ENCODE data around the gene PTPRN.
A peak's percentile ranks its signal among the peaks of the same experiment; 100 is the strongest.
"Not testable (repeated sequence)": the region's sequence is repeated elsewhere in the genome, so short reads cannot be mapped to it uniquely, and the experiment has no call there.

The PTPRN gene

DNA sequence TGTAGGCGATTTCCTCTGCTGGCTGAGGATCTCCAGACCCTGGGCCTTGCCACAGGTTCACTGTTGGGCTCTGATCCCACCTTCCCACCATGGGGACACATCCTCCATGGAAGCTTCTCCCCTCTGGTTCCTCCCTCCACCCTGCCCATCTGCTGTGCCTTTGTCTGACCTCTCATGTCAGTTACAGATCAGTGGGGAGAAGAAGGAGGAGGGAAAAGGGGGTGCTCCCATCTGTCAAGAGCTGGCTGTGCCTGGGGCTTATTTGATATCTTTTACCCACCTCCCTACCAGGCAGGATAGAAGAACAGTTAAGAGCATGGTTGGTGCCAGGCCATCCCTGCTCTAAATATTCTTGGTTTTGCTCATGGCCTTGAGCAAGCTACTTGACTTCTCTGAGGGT, 42.3 kb downstream of the PTPRN start:
- no peak for DNase-seq

DNA sequence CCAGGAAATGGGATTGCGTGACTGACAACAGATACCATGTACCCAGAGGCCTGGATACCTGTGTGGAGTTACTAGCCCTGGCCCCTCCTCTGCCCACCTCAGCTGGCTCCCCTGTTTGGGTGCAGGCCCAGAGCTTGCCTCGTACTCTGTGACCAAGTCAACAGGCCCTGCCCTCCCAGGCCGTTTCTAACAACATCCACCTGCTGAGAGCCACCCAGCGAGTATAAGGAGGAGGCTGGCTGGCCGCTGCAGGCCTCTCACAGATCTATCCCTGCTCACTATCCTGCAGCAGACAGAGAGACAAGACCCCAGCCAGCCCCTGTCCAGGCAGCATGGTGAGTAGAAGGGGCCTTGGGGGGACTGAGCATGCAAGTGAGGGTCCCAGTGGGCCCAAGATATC, 43.0 kb downstream of the PTPRN start:
- no peak for DNase-seq

DNA sequence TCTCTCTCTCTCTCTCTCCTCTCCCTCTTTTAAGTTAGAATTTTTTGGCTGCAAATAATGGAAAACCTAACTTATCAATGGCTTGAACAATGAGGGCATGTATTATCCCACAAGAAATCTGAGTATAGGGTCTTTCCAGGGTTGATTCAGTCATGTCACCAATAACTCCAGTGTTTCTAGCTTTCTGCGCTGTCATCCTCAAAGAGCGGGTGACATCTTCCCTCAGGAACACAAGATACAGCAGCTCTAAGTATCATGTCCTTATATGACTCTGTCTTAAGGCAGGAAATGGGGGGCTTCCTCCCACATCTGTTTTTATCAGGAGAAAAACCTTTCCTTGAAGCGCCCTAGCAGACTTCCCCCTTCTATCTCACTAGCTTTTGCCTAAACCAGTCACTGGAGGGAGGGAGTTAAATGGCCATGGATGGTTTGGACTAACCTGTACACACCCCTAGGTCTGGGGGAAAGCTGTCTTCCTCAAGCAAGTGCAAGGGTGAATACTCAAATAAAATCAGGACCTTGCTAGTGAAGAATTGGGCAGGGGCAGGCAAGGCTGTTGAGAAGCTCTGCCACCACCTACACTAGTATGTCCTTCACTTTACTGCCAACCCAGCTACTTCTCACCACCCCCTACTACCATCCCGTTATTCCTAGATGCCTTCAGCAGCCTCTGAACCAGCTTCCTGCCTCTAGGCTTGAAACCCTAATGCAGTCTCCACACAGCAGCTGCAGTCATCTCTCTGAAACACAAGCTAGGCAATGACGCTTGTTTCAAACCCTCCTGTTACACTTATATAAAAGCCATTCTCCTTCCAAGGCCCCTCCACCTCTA, 48.0 kb downstream of the PTPRN start:
- no peak for DNase-seq

DNA sequence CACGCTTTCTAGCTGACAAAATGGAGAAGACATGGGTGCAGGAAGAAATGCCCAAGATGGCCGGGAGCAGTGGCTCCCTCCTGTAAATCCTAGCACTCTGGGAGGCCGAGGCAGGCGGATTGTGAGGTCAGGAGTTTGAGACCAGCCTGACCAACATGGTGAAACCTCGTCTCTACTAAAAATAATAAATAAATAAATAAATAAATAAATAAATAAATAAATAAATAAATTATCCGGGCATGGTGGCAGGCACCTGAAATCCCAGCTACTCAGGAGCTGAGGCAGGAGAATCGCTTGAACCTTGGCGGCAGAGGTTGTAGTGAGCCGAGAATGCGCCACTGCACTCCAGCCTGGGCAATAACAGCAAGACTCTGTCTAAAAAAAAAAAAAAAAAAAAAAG, 50.3 kb downstream of the PTPRN start:
- DNase-seq = not testable (repeated sequence)

DNA sequence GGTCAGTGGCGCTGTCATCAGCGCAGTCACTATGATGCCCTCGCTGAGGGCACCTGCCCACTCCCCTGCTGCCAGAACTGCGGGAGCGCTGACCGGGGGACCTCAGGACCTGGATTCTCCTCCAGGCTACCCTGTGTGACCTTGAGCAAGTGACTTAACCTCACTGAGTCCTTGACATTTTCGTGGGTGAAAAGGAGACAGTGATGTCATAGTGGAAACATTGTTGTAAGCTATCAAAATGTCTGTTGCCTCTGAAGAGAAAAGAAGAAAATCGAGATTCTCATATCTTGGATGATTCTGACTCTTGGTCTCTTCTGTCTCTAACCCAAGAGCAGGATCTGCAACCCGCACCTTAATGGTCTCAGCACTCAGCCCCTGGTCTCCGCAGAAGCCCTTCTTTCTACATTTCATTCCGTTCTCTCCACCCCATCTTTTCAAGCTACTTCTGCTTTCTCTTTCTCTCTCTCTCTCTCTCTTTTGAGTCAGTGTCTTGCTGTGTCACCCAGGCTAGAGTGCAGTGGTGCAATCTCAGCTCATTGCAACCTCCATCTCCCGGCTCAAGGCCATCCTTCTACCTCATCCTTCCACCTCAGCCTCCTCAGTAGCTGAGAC, 54.5 kb downstream of the PTPRN start:
- DNase-seq = peak; percentile 38

DNA sequence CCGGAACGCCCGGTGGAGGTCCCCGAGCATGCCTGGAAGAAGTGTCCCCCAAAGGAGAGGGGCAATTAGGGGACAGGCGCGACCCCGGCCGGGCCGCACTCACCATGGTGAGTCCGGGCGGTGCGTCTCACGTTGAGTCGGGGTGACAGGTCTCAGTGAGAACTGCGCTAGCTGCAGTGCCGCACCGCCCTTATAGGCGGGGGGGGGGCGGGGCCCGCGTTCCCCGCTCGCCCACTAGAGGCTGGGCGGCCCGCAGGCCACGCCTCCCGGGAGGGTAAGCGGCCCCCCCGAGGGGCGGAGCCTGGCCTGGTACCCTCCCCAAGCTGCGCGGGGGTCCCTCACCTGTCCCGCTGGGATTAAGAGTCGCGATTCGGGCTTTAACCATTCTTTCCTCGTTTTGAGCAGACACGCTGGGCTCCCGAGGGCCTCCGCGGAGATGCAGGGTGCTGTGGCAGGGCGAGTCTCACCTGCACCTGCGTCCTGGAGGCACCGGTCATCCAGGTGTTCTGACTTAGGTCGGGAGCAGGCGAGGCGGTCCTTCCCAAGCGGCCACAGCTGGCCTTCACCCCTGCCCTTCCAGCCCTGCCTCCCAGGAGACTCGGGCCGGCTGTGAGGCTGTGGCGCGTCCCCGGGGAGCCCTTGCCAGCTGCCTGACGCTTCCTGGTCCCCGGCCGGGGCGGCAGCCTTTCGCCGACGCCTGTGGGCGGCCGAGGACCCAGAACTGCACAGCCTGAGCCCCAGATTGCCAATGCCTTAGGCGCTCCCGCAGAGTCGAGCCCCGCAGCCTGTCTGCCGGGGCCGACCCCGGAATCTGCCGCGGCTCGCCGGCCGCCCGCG, 55.2 kb downstream of the PTPRN start, which contains the start of gene TUBA4A:
TSS of gene TUBA4A (minus strand) at position 166 of the 837 bp plus-strand sequence. CDS start at position 106, 60 bp downstream.
- DNase-seq = peak; percentile 97

DNA sequence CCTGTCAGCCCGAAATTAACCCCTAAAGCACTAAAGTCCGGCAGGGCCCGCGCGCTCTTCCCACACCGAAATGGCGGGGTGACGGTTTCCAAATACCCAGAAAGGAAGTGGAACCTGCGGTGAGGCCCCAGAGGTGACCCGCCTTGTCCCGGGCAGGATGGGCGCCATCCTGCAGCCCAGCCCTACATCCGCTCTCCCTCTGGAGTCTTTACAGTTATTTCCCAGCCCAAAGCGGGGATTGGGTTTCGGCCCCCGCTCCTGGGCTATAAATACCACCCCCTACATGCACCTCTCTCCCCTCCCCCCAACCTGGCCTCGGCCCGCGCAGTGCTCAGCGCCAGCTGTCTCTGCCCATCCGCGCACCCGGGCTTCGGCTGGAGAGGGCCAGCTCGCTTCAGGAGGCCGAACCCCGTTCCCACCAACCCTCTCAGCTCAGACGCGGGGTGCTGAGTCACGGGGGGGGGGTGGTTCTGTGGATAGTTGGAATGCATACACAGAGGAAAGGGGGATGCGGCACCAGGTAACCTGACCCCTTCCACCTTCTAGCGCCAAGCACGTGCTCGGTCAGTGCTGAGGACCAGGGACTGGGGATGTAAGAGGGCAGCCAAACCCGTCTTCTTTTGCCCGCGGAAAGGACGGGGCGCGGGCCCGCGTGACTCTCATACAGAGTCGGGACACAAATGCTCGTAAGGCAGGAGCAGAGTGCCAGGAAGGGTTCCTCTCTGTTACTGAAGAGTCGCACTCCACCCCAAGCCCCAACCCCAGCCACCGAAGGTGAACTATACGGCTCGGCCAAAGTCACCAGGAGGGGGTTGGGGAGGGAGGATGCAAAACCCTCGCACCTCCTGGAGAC, 56.1 kb downstream of the PTPRN start, which contains the start of gene TUBA4B:
TSS of gene TUBA4B (plus strand) at position 344 of the 853 bp plus-strand sequence. CDS start at position 509, 165 bp downstream.
- peak; percentile 57 for DNase-seq

DNA sequence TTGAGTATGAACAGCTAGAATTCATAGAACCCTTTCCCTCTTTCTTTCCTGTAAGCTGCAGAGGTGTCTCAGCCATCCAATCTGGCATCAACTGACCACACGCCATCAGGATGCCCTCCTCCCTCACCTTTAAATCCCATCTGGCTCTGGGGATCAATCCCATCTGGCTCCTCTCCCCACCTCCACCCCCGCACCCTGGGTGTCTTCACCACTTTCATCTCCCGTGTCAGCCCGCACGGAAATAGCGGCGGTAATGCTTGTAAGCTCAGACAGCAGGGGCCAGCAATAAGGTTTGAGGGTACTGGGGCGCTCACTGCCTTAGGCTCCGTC, 56.7 kb downstream of the PTPRN start:
- DNase-seq = peak; percentile 58

DNA sequence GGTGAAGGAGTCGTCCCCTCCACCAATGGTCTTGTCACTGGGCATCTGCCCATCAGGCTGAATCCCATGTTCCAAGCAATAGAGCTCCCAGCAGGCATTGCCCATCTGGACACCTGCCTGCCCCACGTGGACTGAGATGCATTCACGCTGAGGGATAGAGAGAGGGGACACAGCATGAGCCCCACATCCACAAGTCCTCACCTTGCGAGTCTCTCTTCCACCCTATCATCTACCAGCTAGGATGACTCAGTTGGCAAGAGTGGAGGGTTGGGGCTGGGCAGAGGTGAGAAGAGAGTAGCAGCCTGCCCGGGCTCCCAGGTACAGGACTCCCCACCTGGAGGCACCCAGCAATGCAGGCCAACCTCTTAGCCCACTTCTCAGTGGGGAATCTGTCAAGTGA, 57.1 kb downstream of the PTPRN start:
- peak; percentile 65 for DNase-seq

DNA sequence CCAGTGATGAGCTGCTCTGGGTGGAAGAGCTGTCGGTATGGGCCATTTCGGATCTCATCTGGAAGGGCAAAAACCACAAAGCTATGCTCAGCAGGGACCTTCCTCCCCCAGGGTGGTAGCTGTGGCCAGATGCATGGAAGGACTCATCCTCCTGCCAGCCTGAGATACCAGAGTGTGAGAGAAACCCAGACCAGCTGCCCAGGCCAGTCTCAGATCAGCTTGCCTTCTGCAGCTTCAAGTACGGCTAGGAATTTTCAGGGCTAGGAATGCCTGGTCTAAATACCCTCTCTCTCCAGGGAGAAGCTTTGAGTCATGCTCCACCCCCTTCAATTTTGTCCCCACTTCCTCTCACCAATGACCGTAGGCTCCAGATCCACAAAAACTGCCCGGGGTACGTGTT, 57.5 kb downstream of the PTPRN start:
- no peak for DNase-seq

DNA sequence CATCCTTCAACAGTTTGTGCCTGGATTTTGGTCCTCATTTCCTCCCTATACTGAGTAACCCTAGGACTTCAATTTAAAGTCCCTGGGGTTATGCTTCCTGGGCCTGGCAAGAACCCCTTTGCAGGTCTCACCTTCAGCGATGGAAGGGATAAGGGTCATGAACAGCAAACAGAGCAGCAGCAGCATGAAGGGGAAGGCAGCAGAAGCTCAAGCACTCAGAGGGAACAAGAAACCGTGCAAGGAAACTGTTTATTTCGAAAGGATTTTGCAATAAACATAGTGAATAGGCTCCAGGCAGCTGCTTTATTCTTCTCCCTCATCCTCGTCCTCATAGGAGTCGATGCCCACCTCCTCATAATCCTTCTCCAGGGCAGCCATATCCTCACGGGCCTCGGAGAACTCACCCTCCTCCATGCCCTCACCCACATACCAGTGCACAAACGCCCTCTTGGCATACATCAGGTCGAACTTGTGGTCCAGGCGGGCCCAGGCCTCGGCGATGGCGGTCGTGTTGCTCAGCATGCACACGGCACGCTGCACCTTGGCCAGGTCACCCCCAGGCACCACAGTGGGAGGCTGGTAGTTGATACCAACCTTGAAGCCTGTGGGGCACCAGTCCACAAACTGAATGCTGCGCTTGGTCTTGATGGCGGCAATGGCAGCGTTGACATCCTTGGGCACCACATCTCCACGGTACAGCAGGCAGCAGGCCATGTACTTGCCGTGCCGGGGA, 59.0 kb downstream of the PTPRN start:
- DNase-seq = peak; percentile 15

DNA sequence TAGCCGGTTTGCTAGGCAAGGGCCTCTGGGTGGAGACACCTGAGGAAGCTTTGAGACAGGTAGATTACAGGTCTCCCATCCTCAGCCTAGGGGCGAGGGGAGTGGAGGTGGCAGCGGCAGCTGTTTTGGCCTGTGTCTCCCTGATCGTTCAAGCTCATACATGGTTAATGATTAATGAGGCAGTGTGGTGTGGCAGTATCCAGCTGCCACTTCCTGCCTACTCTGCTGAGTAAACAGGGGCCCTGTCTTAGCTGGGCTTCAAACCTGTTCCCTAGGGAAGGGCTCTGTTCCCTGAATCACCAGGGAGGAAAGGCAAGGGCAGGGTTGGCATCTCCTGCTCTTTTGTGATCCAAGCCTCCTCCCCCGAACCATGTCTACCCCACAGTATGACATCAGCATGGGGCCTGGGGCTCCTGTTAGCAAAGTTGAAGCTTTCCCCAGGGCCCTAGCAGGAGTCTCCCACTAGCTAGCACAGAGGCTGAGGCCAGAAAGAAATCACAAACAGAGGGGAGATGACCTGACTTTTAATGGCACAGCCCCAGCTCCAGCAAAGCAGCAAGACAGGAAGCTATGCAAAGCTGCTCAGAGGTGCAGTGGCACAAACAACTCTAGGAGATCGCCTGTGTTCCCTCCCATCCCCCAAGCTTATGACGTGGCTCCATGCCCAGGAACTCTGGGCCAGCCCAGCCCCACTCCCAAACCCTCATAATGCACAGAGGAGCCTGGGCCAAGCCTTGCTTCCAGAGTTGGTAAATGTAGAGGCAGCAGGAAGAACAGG, 59.8 kb downstream of the PTPRN start:
- peak; percentile 87 for DNase-seq

DNA sequence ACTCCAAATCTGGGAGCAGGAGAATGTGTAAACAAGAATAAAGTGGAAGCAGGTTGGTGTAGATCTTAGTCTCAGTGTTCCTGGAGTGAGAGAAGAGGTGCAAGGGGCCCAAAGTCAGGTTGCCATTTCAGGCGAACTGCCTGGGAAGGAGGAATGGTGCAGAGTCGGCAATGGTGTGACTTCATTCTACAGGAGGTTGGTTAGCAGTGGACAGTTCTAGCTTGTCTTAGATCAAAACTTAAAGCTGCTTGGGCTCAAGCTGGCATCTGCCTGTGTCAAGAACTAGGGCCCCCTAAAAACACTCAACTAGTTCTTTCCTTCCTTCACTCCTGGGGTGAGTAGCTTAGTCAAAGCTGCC, 60.4 kb downstream of the PTPRN start:
- no peak for DNase-seq

DNA sequence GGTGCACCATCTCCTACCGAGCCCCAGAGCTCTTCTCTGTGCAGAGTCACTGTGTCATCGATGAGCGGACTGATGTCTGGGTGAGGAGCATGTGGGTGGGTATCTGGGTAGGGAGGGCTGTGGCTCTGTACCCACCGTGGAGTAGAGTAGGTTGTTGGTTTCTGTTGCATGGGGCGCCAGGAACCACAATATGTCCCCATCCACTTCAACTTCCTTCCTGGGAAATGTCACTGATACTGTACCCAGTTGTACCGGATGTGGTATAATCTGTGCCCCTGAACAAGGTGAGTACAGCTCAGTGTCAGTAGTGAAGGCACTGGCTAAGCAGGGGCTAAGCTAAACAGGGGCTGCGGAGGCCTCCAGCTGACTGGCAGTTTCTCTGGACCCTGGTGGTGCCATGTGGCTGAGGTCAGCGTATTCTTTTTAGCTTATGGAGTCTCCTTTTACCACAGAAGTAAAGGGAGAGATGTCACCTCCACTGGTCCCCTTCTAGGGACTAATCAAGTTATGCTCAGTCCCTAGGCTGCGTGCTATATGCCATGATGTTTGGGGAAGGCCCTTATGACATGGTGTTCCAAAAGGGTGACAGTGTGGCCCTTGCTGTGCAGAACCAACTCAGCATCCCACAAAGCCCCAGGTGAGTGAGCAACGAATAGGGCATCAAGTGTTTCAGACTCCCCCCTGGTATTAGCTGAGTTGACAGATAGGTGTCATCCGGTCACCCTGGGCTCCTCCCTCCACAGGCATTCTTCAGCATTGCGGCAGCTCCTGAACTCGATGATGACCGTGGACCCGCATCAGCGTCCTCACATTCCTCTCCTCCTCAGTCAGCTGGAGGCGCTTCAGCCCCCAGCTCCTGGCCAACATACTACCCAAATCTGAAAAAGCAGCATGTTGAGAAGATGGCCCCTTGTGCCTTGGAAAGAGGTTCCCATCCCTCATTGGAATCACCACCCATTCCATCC, 61.2 kb downstream of the PTPRN start:
- peak; percentile 80 for DNase-seq

DNA sequence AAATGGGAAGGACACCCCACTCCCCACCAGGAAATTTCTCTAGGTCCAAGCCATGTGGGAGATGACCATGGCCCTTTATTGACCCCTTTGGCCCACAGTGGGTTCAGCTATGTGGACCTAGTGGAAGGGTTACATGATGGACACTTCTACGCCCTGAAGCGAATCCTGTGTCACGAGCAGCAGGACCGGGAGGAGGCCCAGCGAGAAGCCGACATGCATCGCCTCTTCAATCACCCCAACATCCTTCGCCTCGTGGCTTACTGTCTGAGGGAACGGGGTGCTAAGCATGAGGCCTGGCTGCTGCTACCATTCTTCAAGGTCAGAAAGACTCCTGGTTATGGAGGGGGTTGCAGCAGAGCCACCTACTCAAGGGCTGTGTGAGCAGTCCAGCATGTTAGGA, 62.6 kb downstream of the PTPRN start:
- no peak for DNase-seq

DNA sequence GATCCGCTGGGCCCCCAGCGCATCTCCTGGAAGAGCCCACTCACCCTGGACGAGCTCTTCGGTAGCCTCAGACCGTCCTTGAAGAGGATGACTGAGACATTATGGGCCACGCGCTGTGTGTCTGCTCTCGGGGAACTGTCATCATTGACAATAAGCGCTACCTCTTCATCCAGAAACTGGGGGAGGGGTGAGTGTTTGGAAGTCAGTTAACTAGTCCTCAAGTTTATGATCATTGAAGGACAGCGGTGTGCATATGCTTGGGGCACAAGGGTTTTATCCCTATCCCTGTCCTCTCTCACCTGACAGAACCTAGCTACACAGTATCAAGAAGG, 63.3 kb downstream of the PTPRN start:
- peak; percentile 20 for DNase-seq

DNA sequence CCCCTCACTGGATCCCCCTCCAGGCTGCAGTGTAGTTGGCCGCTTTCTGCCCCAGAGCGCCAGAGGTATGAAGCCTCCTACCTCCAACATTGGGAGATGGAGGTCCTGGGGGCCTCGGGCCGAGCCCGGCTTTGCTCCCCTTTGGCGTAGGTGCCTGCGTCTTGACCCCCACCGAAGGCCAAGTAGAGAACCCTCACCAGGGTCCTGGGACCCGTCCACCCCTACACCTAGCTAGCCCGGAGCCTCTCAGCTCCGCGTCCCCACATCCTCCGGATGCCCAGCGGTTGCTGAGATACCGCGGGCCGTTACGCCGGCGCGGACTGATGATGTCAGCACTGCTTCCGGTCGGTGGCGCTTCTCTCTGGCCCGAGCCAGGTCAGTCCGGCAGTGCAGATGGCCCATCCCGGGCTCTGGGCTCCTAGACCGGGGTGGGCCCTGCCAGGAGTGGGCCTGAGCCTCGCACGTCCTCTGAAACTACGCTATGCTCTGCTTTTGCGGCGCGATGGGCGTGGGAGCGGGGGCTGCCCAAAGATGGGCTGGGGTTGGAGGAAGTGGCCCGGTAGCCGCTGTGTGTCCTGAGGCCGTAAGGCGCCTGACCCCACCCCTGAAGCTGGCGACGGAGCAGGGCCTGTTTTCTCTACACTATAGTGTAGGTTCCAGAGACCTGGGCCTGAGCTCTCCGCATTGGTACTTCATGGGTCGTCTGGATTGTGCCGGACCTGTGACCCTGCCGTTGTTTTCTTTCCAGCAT, 63.9 kb downstream of the PTPRN start, which contains the start of the genes GLB1L and STK16:
TSS of gene GLB1L (minus strand) at position 297 of the 751 bp plus-strand sequence. CDS start 1,871 bp downstream, outside the sequence.
TSS of gene STK16 (plus strand) at position 332 of the 751 bp plus-strand sequence. CDS start 521 bp downstream, outside the sequence.
- DNase-seq = peak; percentile 89

DNA sequence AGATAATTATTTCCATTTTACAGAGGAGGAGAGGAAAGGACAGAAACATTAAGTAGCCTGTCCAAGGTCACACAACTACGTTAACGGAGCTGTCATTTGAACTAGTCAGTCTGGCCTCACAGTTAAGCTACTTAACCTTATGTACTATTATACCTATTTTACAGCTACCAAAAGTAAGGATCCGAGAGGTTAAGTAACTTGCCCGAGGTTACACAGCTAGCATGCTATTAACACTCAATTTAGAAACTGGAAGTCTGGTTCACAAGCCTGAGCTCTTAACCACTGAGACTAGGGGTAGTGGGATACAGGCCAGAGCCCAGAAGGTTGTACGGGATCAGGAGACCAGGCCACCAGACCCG, 64.4 kb downstream of the PTPRN start:
- no peak for DNase-seq

DNA sequence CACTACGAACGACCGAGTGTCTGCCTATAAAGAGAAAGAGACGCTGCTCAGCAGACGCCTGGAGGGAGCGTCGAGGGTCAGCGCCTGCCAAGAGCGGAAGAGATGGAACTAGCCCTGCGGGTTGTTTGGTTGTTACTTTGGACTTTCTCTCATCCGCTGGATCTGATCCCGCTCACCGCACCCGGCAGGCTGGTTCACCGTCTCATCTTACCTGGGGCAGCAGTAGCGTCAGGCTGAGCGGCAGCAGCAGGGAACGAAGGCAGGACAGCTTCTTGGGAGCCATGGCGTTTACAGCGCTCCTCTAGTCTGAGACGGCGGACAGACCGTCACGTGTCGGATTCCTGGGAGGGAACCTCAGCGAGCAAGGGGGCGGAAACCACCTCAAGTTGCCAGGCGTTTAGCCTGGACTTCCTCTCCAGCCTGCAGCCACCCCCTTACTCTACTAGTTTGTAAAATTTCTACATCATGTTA, 65.9 kb downstream of the PTPRN start:
- DNase-seq = no peak

All from CD4-positive, alpha-beta T cell treated with Interleukin-17A for 4 hours (primary cell).